T-helper 2 cell treated with Interferon-gamma antibody and Interleukin-4, amounts not matched to agents 5 μg/mL and 100 μg/mL, for 36 hours (primary cell): ENCODE measurements around the gene TRNP1.

Experiments used
- DNase-seq: peaks from one replicate; pipeline ENCODE4 v3.0.0; 2021; ENCODE audit warnings: low spot score
- H3K27ac Mint-ChIP-seq: one replicate; pipeline ENCODE4 v1.8.0; 2021; ENCODE audit warnings: mild to moderate bottlenecking, mixed read lengths
- H3K27me3 Mint-ChIP-seq: one replicate; pipeline ENCODE4 v1.8.0; 2021; ENCODE audit warnings: low read depth, mixed read lengths
- H3K36me3 Mint-ChIP-seq: one replicate; pipeline ENCODE4 v1.8.0; 2021; ENCODE audit warnings: low read depth, mixed read lengths
- H3K4me1 Mint-ChIP-seq: one replicate; pipeline ENCODE4 v1.8.0; 2021; ENCODE audit warnings: low read depth, mixed read lengths
- H3K4me3 Mint-ChIP-seq: one replicate; pipeline ENCODE4 v1.8.0; 2022; ENCODE audit warnings: mild to moderate bottlenecking, moderate library complexity, mixed read lengths
- H3K9me3 Mint-ChIP-seq: one replicate; pipeline ENCODE4 v1.8.0; 2021; ENCODE audit warnings: mixed read lengths

Gene TRNP1

GRCh38 chr1:26959722-26960624 lies 33.5 kb upstream of the TRNP1 start, which contains the start of gene KDF1:
Gene KDF1 (minus strand): TSS chr1:26960468. CDS start chr1:26952380, 8,088 bp downstream.
- Mint-ChIP-seq H3K27ac (no peak within 1 kb of the TSS), H3K4me1 (peaks cover 4% of the 10 kb centered on the region), H3K4me3 (peak within 1 kb of the TSS; percentile 64), H3K27me3 (peaks cover 63% of the 10 kb centered on the region), H3K36me3 (no peaks in the 10 kb centered on the region), H3K9me3 (no peaks in the 10 kb centered on the region)
- DNase-seq: peak; percentile 5

DNA sequence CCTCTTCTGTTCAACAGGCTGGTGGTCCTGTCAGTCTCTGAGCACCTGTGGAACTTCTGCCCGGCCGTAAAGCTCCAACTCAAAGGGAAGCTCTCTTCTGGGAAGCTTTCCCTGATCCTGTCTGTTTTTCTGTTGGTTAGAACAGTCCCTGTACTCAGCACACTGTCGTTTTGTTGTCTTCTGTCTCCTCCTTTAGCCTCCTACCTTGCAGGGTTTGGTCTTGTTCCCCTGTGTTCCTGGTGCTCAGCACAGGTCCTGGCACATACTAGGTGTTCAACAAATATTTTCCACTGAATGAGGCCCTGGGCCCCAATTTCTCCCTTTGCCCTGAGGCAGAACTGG lies 32.9 kb upstream of the TRNP1 start:
- H3K27me3 Mint-ChIP-seq: peaks cover 60% of the 10 kb centered on the region
- no peaks in the 10 kb centered on the region for H3K9me3 Mint-ChIP-seq
- H3K4me1 Mint-ChIP-seq: peaks cover 4% of the 10 kb centered on the region
- peak overlapping the region; percentile 64 for H3K4me3 Mint-ChIP-seq
- no peak for DNase-seq
- no peak overlapping the region for H3K27ac Mint-ChIP-seq
- H3K36me3 Mint-ChIP-seq: no peaks in the 10 kb centered on the region

GRCh38 chr1:26961826-26962225 lies 31.7 kb upstream of the TRNP1 start:
- H3K4me1 Mint-ChIP-seq: peaks cover 4% of the 10 kb centered on the region
- no peak overlapping the region for H3K4me3 Mint-ChIP-seq
- H3K36me3 Mint-ChIP-seq: no peaks in the 10 kb centered on the region
- no peak overlapping the region for H3K27ac Mint-ChIP-seq
- H3K27me3 Mint-ChIP-seq: peaks cover 56% of the 10 kb centered on the region
- DNase-seq: no peak
- no peaks in the 10 kb centered on the region for H3K9me3 Mint-ChIP-seq

- Mint-ChIP-seq H3K4me3 (no peak overlapping the region), H3K27me3 (peaks cover 38% of the 10 kb centered on the region), H3K36me3 (no peaks in the 10 kb centered on the region), H3K9me3 (no peaks in the 10 kb centered on the region), H3K4me1 (peaks cover 4% of the 10 kb centered on the region), H3K27ac (no peak overlapping the region)
- DNase-seq: no peak
These were observed 28.3 kb upstream of the TRNP1 start for GRCh38 chr1:26965213-26965612.

DNA sequence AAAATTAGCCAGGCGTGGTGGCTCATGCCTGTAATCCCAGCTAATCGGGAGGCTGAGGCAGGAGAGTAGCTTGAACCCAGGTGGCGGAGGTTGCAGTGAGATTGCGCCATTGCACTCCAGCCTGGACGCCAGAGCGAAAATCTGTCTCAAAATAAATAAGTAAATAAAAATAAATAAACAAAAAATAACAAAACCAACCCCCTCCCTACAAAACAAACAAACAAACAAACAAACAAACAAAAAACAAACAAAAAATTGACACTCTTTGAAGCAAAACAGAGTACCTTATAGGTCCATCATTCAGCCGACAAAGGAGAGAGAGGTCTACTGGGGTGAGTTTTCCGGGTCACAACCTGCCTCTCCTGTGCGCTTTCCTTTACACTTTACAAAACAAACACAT lies 27.9 kb upstream of the TRNP1 start:
- H3K36me3 Mint-ChIP-seq: no peaks in the 10 kb centered on the region

DNA sequence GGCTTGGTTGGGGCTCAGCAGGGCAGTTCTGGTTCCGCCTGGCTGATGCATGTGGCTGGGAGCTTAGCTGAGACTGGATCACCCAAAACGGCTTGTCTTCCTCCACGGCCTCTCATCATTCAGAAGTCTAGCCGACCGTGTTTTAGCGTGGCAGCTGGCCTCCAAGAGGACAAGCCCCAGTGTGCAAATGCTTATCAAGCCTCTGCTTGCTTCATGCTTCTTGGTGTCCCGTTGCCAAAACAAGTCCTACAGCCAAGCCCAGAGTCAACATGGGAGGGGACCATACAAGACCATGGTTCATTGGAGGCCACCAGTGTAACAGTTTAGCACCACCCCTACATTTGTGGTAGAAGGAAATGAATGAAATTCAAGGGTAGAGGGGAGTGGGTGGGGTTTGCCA lies 22.7 kb upstream of the TRNP1 start:
- Mint-ChIP-seq H3K9me3 (no peaks in the 10 kb centered on the region), H3K27ac (no peak overlapping the region), H3K4me1 (no peaks in the 10 kb centered on the region), H3K27me3 (peaks cover 6% of the 10 kb centered on the region), H3K36me3 (no peaks in the 10 kb centered on the region), H3K4me3 (no peak overlapping the region)
- no peak for DNase-seq

More for the DNA sequence above, 27.9 kb upstream of the TRNP1 start:
- Mint-ChIP-seq H3K4me1 (peaks cover 2% of the 10 kb centered on the region), H3K27ac (no peak overlapping the region), H3K4me3 (no peak overlapping the region), H3K9me3 (no peaks in the 10 kb centered on the region), H3K27me3 (peaks cover 35% of the 10 kb centered on the region)
- no peak for DNase-seq

- H3K9me3 Mint-ChIP-seq: no peaks in the 10 kb centered on the region
- H3K27me3 Mint-ChIP-seq: peaks cover 5% of the 10 kb centered on the region
- no peaks in the 10 kb centered on the region for H3K4me1 Mint-ChIP-seq
- H3K27ac Mint-ChIP-seq: no peak overlapping the region
- no peaks in the 10 kb centered on the region for H3K36me3 Mint-ChIP-seq
- H3K4me3 Mint-ChIP-seq: no peak overlapping the region
- DNase-seq: no peak
These were observed 21.9 kb upstream of the TRNP1 start for GRCh38 chr1:26971590-26971989.

DNA sequence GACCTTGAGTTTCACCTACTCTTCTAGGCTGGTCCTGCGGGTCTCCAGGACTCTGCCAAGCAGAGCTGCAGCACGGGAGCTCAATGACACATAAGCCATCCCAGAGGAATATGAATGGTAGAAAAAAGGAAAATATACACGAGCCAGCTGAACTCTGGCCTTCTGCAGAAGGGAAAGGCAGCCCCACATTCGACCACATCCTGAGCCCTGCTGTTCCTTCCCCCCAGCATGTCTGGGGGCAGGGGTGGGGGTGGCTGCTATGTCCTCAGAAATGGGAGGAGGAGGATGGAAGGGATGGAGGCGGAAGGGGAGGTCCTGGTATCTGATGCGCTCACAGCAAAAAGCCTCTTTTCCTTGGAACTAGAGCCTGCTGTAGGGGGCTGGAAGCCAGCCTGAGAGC lies 21.1 kb upstream of the TRNP1 start:
- H3K27me3 Mint-ChIP-seq: peaks cover 3% of the 10 kb centered on the region
- H3K36me3 Mint-ChIP-seq: no peaks in the 10 kb centered on the region
- no peak overlapping the region for H3K27ac Mint-ChIP-seq
- no peak for DNase-seq
- no peak overlapping the region for H3K4me3 Mint-ChIP-seq
- no peaks in the 10 kb centered on the region for H3K4me1 Mint-ChIP-seq
- no peaks in the 10 kb centered on the region for H3K9me3 Mint-ChIP-seq

GRCh38 chr1:26972821-26973220 lies 20.7 kb upstream of the TRNP1 start:
- Mint-ChIP-seq H3K27ac (no peak overlapping the region), H3K4me1 (no peaks in the 10 kb centered on the region), H3K27me3 (peaks cover 3% of the 10 kb centered on the region), H3K4me3 (no peak overlapping the region), H3K9me3 (no peaks in the 10 kb centered on the region), H3K36me3 (no peaks in the 10 kb centered on the region)
- no peak for DNase-seq

GRCh38 chr1:26976621-26977510 lies 16.6 kb upstream of the TRNP1 start:
- Mint-ChIP-seq H3K4me1 (no peaks in the 10 kb centered on the region), H3K36me3 (no peaks in the 10 kb centered on the region), H3K4me3 (no peak overlapping the region), H3K27ac (no peak overlapping the region), H3K9me3 (no peaks in the 10 kb centered on the region), H3K27me3 (peaks cover 7% of the 10 kb centered on the region)
- no peak for DNase-seq

DNA sequence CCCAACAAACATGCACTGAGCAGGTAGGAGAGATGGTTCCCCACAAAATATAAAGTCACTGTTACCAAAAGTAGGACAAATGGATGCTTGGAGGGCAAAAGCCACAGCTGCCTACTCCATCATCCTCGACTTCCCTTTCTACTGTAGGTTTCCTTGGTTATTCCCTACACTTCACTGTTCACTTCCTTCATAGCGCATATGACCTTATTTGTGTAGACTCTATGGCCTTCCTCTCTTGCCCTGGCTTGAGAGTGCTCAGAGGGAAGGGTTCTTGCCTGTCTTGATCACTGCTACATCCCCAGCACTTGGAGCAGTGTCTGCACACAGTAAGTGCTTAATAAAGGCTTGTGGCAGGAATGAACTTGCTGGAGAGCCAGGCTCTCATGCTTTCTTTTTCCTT lies 14.6 kb upstream of the TRNP1 start:
- Mint-ChIP-seq H3K4me1 (no peaks in the 10 kb centered on the region), H3K27me3 (peaks cover 12% of the 10 kb centered on the region), H3K4me3 (no peak overlapping the region), H3K27ac (no peak overlapping the region), H3K36me3 (no peaks in the 10 kb centered on the region), H3K9me3 (no peaks in the 10 kb centered on the region)
- no peak for DNase-seq

- Mint-ChIP-seq H3K27me3 (peaks cover 21% of the 10 kb centered on the region), H3K4me3 (no peak overlapping the region), H3K27ac (no peak overlapping the region), H3K4me1 (no peaks in the 10 kb centered on the region), H3K36me3 (no peaks in the 10 kb centered on the region), H3K9me3 (no peaks in the 10 kb centered on the region)
- DNase-seq: no peak
These were observed 12.2 kb upstream of the TRNP1 start for GRCh38 chr1:26981146-26981846.

GRCh38 chr1:26983863-26984262 lies 9.6 kb upstream of the TRNP1 start:
- DNase-seq: no peak
- Mint-ChIP-seq H3K4me3 (no peak overlapping the region), H3K27ac (no peak overlapping the region), H3K9me3 (no peaks in the 10 kb centered on the region), H3K4me1 (no peaks in the 10 kb centered on the region), H3K27me3 (peaks cover 24% of the 10 kb centered on the region), H3K36me3 (no peaks in the 10 kb centered on the region)

- Mint-ChIP-seq H3K27me3 (peaks cover 26% of the 10 kb centered on the region), H3K4me1 (no peaks in the 10 kb centered on the region), H3K9me3 (no peaks in the 10 kb centered on the region), H3K27ac (no peak overlapping the region), H3K36me3 (no peaks in the 10 kb centered on the region), H3K4me3 (no peak overlapping the region)
- no peak for DNase-seq
These were observed 9.2 kb upstream of the TRNP1 start for GRCh38 chr1:26984291-26984690.
